GM23248 (cell line): ENCODE measurements around the gene ASAP2.

Experiments used
- EZH2 ChIP-seq: fragments of 200-600 bp; sonication (generic); IDR thresholded peaks from 2 replicates; pipeline ENCODE4 v1.6.1; 2018; ENCODE audit warnings: antibody characterized with exemption, mild to moderate bottlenecking; ENCODE audit not compliant: insufficient read depth, poor library complexity, severe bottlenecking
- EZH2phosphoT487 ChIP-seq: fragments of 200-600 bp; sonication (generic); IDR thresholded peaks from 2 replicates; pipeline ENCODE4 v1.6.1; 2018; ENCODE audit warnings: antibody characterized with exemption, moderate library complexity, mild to moderate bottlenecking, low read depth; ENCODE audit not compliant: insufficient read depth

- TF ChIP-seq EZH2 (no peak), EZH2phosphoT487 (no peak)
Observed at GRCh38 chr2:9197916-9198315, 8.7 kb upstream of the ASAP2 start.
